Activated CD4-positive, alpha-beta T cell treated with anti-CD3 and anti-CD28 coated beads, Interleukin-2, Interleukin-6, amounts not matched to agents 100 ng/mL and 50 ng/mL, durations not matched to agents 16 hours and 8 hours (primary cell): ENCODE results near the gene SUPT6H.
"Not testable (repeated sequence)": the region's sequence is repeated elsewhere in the genome, so short reads cannot be mapped to it uniquely, and the experiment has no call there.

Experiments
- DNase-seq: peaks from one replicate; pipeline ENCODE4 v3.0.0-alpha.2; 2020

Gene SUPT6H

GRCh38 chr17:28722417-28723158 lies 60.6 kb downstream of the SUPT6H start:
- DNase-seq: no peak

- DNase-seq: no peak
These were observed 61.3 kb downstream of the SUPT6H start for GRCh38 chr17:28723159-28723835.

- DNase-seq: not testable (repeated sequence)
These were observed 62.0 kb downstream of the SUPT6H start for GRCh38 chr17:28723836-28724499.

- no peak for DNase-seq
These were observed 62.6 kb downstream of the SUPT6H start for GRCh38 chr17:28724500-28725165.

GRCh38 chr17:28725166-28725659 lies 63.2 kb downstream of the SUPT6H start:
- DNase-seq: peak; percentile 56

GRCh38 chr17:28725660-28726225 lies 63.7 kb downstream of the SUPT6H start:
- DNase-seq: peak; percentile 83

GRCh38 chr17:28726226-28726626 lies 64.2 kb downstream of the SUPT6H start, which contains the start of gene TLCD1:
TSS of gene TLCD1 (minus strand) at chr17:28726233. CDS start at chr17:28726097, 136 bp downstream.
- peak; percentile 83 for DNase-seq

- DNase-seq: peak; percentile 97
These were observed 64.9 kb downstream of the SUPT6H start for GRCh38 chr17:28726627-28727491.

- DNase-seq: peak; percentile 98
These were observed 66.6 kb downstream of the SUPT6H start, which contains the start of gene NEK8 for GRCh38 chr17:28728364-28729200. TSS of gene NEK8 (plus strand) at chr17:28728788. CDS start at chr17:28728814, 26 bp downstream.

- DNase-seq: no peak
These were observed 67.9 kb downstream of the SUPT6H start for GRCh38 chr17:28729950-28730330.

- no peak for DNase-seq
These were observed 71.3 kb downstream of the SUPT6H start for GRCh38 chr17:28733346-28733745.

GRCh38 chr17:28734712-28735241 lies 72.8 kb downstream of the SUPT6H start:
- DNase-seq: no peak

GRCh38 chr17:28735242-28735722 lies 73.3 kb downstream of the SUPT6H start:
- no peak for DNase-seq

- DNase-seq: not testable (repeated sequence)
These were observed 74.1 kb downstream of the SUPT6H start for GRCh38 chr17:28735913-28736769.

GRCh38 chr17:28737316-28737715 lies 75.3 kb downstream of the SUPT6H start:
- DNase-seq: no peak

GRCh38 chr17:28737770-28738679 lies 76.0 kb downstream of the SUPT6H start:
- DNase-seq: no peak

- no peak for DNase-seq
These were observed 76.8 kb downstream of the SUPT6H start for GRCh38 chr17:28738680-28739384.
